CD4-positive, alpha-beta T cell treated with Interleukin-2 at 100 ng/mL for 4 hours (primary cell): ENCODE results near the gene BCAR1.
A peak's percentile ranks its signal among the peaks of the same experiment; 100 is the strongest.
"Not testable (repeated sequence)": the region's sequence is repeated elsewhere in the genome, so short reads cannot be mapped to it uniquely, and the experiment has no call there.

Experiments
- DNase-seq: peaks from one replicate; pipeline ENCODE4 v3.0.0-alpha.2; 2020; ENCODE audit warnings: low spot score

The BCAR1 gene

DNA sequence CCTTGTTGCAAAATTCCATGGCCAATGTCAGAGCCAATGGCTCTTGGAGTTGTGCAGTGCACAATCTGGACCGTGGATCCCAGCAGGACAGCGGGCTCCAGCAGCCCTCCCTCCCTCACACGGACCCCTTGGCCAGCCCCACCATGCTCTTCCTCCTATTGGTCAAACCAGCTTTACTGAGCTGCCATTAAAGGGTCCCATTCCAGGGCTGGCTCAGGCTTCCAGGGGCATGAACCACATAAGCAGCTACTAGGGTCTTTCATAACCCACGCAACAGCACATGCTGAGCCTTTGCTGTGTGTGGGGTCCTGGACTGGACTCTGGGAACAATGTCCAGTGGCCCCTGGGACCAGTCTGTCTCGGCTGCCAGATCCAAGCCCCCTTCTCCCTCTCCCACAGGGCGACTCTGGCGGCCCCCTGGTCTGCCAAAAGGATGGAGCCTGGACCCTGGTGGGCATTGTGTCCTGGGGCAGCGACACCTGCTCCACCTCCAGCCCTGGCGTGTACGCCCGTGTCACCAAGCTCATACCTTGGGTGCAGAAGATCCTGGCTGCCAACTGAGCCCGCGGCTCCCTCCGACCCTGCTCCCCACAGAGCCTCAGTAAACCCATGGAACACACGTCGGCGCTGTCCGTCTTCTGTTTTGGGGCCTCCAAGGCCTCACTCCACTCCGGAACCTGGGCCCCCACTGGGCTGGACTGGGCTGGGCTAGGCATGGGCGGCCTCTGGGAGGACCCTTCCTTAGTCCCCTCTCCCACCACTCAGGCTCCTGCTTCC is 26.9 kb downstream of the BCAR1 start:
- DNase-seq = no peak

- DNase-seq = not testable (repeated sequence)
These were observed 28.3 kb downstream of the BCAR1 start for GRCh38 chr16:75223129-75223528.

GRCh38 chr16:75222271-75222783 is 29.1 kb downstream of the BCAR1 start:
- no peak for DNase-seq

- peak; percentile 19 for DNase-seq
These were observed 31.6 kb downstream of the BCAR1 start for GRCh38 chr16:75219838-75220237.

DNA sequence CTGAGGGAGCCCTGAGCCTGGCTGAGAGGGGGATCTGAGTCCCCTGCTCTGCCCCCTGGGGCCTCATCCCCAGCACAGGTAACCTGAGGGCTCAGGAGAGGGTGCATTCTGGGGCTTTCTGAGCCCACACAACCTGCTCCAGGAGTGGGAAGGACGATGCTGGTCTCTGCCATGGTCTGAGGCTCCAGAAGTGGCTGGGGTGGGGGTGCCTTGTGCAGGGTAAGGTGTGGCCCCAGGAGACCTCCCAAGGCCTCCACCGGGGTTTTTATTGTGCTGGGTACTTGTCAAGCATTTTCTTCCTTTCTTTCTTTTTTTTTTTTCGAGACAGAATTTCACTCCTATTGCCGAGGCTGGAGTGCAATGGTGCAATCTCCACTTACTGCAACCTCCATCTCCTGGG is 32.3 kb downstream of the BCAR1 start:
- no peak for DNase-seq

DNA sequence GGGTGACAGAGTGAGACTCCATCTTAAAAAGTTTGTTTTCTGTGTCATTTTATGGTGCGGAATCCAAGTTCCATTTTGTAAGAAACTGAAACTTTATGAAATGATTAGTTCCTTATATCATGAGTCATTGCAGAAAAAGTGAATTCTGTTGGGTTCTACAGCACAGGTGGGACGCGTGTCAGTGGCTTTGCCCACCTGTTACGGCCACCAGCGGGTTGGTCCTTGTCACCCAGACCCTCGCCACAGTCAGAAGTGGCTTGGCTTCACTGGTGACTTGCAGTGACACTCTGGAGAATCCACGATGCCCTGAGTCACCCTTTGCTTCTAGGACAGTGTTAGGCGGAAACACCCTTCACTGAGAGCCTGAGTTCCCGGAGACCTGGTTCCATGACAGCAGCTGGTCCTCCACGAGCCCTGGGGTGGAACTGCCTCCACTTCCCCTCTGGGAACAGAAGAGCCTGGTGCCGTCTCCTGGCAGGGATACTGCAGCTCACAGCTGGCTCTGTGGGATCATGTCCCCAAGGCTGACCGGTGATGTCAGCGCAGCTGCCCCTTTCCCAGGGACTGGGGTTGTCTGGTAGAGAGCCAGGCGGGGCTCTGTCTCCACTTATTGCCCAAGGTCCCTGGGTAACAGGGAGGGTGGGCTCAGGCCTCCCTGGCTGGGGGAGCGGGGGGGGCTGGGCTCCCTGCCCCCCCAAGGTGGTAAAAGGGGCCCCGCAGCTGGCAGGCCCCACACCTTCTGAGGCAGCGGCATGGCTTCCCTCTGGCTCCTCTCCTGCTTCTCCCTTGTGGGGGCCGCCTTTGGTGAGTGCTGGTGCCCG is 33.0 kb downstream of the BCAR1 start, which contains the start of gene CTRB1:
CTRB1 (plus strand) TSS at position 733 of the 821 bp plus-strand sequence; CDS start at position 753, 20 bp downstream.
- DNase-seq = no peak

GRCh38 chr16:75217389-75217851 is 34.0 kb downstream of the BCAR1 start:
- no peak for DNase-seq

GRCh38 chr16:75216576-75216975 is 34.8 kb downstream of the BCAR1 start:
- DNase-seq = no peak

- no peak for DNase-seq
These were observed 35.3 kb downstream of the BCAR1 start for GRCh38 chr16:75216127-75216526.

DNA sequence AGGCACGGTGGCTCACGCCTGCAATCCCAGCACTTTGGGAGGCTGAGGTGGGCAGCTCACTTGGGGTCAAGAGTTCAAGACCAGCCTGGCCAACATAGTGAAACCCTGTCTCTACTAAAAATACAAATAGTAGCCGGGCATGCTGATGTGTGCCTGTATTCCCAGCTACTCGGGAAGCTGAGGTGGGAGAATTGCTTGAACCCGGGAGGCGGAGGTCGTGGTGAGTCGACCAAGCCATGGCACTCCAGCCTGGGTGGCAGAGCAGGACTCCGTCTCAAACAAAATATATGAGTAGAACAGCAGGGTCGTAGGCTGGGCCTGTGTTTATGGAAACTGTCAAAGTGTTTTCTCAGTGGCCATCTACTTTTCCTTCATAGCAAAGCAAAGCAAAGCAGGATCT is 40.1 kb downstream of the BCAR1 start:
- not testable (repeated sequence) for DNase-seq

GRCh38 chr16:75209944-75210343 is 41.5 kb downstream of the BCAR1 start:
- no peak for DNase-seq

- DNase-seq = not testable (repeated sequence)
These were observed 41.9 kb downstream of the BCAR1 start for GRCh38 chr16:75209514-75209913.

GRCh38 chr16:75208861-75209505 is 42.4 kb downstream of the BCAR1 start:
- DNase-seq = no peak

DNA sequence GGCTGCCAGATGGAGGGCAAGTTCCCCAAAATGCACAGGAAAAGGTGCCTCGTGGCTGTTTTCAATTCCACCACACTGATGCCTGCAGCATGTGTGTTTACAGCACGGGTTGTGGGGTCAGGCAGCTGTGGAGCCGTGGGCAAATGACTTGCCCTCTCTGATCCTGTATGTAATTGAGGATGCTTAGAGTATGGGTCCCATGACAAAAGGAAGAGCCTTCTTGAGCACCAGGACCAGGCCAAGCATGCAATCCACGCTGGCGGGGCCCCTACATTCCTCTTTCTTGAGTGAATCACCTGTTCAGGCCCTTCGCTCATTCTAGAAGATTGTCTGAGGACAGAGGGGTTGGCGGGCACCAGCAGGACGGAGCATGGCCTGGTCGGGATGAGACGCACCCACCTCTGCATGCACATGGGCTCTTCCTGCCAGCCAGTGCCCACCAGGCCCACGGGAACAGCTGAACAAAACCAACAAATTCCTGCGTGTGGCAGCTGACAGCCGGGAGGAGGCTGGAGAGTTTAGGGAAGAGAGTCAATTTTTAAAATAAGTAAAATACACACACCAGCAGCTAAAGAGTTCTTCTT is 43.1 kb downstream of the BCAR1 start:
- DNase-seq = no peak

- no peak for DNase-seq
These were observed 43.6 kb downstream of the BCAR1 start for GRCh38 chr16:75207831-75208230.

- no peak for DNase-seq
These were observed 44.5 kb downstream of the BCAR1 start, which contains the start of gene CTRB2 for GRCh38 chr16:75206749-75207451. TSS of gene CTRB2 (minus strand) at chr16:75207161. CDS start at chr16:75207141, 20 bp downstream.

- not testable (repeated sequence) for DNase-seq
These were observed 45.3 kb downstream of the BCAR1 start for GRCh38 chr16:75205961-75206748.

GRCh38 chr16:75205438-75205837 is 46.0 kb downstream of the BCAR1 start:
- DNase-seq = not testable (repeated sequence)

DNA sequence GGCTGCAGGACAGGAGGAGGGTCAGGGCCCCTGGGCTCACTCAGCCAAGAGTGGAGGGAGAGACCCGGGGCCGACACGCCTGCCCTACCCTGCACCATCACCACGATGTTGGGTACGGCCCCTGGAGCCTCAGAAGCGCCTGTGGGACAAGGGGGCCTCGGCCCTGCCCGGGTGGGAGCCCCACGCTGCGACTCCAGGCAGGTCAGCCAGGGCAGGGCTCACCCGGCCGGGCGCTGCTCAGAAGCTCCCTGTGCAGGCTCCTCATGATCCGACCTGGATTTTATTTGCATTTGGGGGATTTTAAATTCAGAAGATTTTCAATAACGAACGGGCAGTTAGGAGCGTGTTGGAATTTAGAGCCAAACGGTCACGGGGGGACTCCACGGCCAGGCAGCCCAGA is 46.5 kb downstream of the BCAR1 start:
- not testable (repeated sequence) for DNase-seq

- no peak for DNase-seq
These were observed 47.0 kb downstream of the BCAR1 start for GRCh38 chr16:75204410-75204758.
